ENCODE data around the gene CAMKMT. TPM values are rescaled to one million over a fixed set of nuclear protein-coding genes. Genes with fewer than 3 reads are reported as not detected.

The CAMKMT gene
- total RNA-seq, 1 experiment from 2014 or later = 17.4 TPM

DNA sequence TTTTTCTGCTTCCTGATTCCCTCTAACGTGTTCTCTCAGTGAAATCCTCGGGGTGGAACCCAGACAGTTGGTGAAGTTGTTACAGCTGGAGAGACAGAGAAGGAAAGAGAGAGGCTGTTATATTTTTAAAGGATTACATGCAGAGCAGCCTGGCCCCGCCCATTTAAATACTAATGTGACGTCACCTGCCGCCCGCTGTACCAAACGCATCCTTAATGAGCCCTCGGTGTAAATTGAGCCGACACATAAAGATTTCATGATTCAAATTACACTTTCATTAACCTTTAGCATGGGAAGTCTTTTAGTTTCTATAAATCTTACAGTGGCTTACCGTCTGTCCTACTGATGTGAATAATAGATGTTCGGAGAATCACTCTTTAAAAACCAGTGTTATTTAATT, 415.8 kb downstream of the CAMKMT start:
- H3K4me1 ChIP-seq (ENCODE audit: insufficient read depth, low read length) = peaks cover 12% of the 10 kb centered on the region; the same call in 1 of the 2 replicates
- H3K9me3 Mint-ChIP-seq = peaks cover 16 to 20% of the 10 kb centered on the region in 2 experiments
- H2BK15ac ChIP-seq (ENCODE audit: low read depth, low read length) = no peak overlapping the region
- H3K79me2 ChIP-seq (ENCODE audit: insufficient read depth, low read length) = no peaks in the 10 kb centered on the region
- H2BK20ac ChIP-seq (ENCODE audit: low read depth, low read length, poor library complexity, severe bottlenecking) = no peak overlapping the region
- peaks cover 68 to 70% of the 10 kb centered on the region in 2 experiments for H3K4me1 Mint-ChIP-seq
- H2AFZ ChIP-seq (ENCODE audit: low read length) = no peak overlapping the region
- no peak overlapping the region for H4K5ac ChIP-seq (ENCODE audit: insufficient read length, low read depth, low read length)
- no peaks in the 10 kb centered on the region for H3K27me3 ChIP-seq (ENCODE audit: insufficient read depth, low read length)
- no peaks in the 10 kb centered on the region for H3K9me3 ChIP-seq (ENCODE audit: control insufficient read depth, low read depth, low read length)
- H3K27me3 Mint-ChIP-seq (ENCODE audit: low read depth) = peaks cover 13% of the 10 kb centered on the region
- H3K4ac ChIP-seq (ENCODE audit: low read depth, low read length) = no peak overlapping the region
- H4K8ac ChIP-seq (replicated peaks; ENCODE audit: insufficient read length, low read depth, low read length) = no peak overlapping the region
- H3K23ac ChIP-seq (ENCODE audit: insufficient read length, low read depth, low read length) = no peak overlapping the region
- no peak overlapping the region for H3T11ph ChIP-seq (ENCODE audit: low read length)
- no peak overlapping the region for H2BK5ac ChIP-seq (ENCODE audit: insufficient read length, low read length)
- H3K9ac ChIP-seq (ENCODE audit: extremely low read depth, insufficient read length, low read length) = no peak overlapping the region
- no peak overlapping the region for H3K27ac ChIP-seq (ENCODE audit: insufficient read length, low read depth, low read length)
- H4K20me1 ChIP-seq (ENCODE audit: control insufficient read depth, insufficient read depth, insufficient read length) = no peaks in the 10 kb centered on the region
- H3K4me2 ChIP-seq (ENCODE audit: insufficient read depth, insufficient read length, low read length) = peak overlapping the region; percentile 44
- no peak overlapping the region for H3K14ac ChIP-seq (ENCODE audit: insufficient read depth, low read length)
- no peak for DNase-seq
- H3K23me2 ChIP-seq (ENCODE audit: insufficient read length, low read depth, low read length, poor library complexity, severe bottlenecking) = peaks cover 4% of the 10 kb centered on the region
- no CpG with 5 or more reads among the region's 11 CpGs for WGBS (ENCODE audit: extremely low coverage, insufficient read length, low lambda C conversion rate)
- H3K18ac ChIP-seq (ENCODE audit: insufficient read length, low read depth, low read length) = no peak overlapping the region
- no peak overlapping the region for H2AK5ac ChIP-seq (ENCODE audit: insufficient read length, low read length)
- H3K56ac ChIP-seq (ENCODE audit: insufficient read length, low read depth, low read length) = no peak overlapping the region
- H2BK120ac ChIP-seq (ENCODE audit: low read depth, low read length, poor library complexity, severe bottlenecking) = no peak overlapping the region
- H2BK12ac ChIP-seq (ENCODE audit: insufficient read length, low read depth, low read length) = no peak overlapping the region
- peak overlapping the region; percentile 44 to 97 (median 92); a peak in 4 of 7 replicates for H3K27ac Mint-ChIP-seq
- H3K4me3 Mint-ChIP-seq = peak overlapping the region; percentile 55 to 73
- H3K79me1 ChIP-seq (ENCODE audit: insufficient read depth, low read depth, low read length, poor library complexity, severe bottlenecking) = no peaks in the 10 kb centered on the region
- peaks cover 7 to 24% (median 18%) of the 10 kb centered on the region in 3 experiments for H3K36me3 Mint-ChIP-seq (ENCODE audit: insufficient read depth in 1 of 3, low read depth in 3 of 3)
- no peak overlapping the region for H4K91ac ChIP-seq (ENCODE audit: insufficient read length, low read depth, low read length)
- TF ChIP-seq, protein P1, sequence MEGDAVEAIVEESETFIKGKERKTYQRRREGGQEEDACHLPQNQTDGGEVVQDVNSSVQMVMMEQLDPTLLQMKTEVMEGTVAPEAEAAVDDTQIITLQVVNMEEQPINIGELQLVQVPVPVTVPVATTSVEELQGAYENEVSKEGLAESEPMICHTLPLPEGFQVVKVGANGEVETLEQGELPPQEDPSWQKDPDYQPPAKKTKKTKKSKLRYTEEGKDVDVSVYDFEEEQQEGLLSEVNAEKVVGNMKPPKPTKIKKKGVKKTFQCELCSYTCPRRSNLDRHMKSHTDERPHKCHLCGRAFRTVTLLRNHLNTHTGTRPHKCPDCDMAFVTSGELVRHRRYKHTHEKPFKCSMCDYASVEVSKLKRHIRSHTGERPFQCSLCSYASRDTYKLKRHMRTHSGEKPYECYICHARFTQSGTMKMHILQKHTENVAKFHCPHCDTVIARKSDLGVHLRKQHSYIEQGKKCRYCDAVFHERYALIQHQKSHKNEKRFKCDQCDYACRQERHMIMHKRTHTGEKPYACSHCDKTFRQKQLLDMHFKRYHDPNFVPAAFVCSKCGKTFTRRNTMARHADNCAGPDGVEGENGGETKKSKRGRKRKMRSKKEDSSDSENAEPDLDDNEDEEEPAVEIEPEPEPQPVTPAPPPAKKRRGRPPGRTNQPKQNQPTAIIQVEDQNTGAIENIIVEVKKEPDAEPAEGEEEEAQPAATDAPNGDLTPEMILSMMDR (conservative IDR thresholded peaks at IDR 0.05) = no peak

All from H9 (cell line).